Measurements from ENCODE around the gene TRABD2A. TPM values are rescaled to one million over a fixed set of nuclear protein-coding genes. Genes with fewer than 3 reads are reported as not detected.

The TRABD2A gene
- total and polyA plus RNA-seq, 9 of the 15 experiments (the other 6 are each of a cell fraction or from before 2014, with no cell fraction given): 0.07 to 0.45 (median 0.25) TPM

DNA sequence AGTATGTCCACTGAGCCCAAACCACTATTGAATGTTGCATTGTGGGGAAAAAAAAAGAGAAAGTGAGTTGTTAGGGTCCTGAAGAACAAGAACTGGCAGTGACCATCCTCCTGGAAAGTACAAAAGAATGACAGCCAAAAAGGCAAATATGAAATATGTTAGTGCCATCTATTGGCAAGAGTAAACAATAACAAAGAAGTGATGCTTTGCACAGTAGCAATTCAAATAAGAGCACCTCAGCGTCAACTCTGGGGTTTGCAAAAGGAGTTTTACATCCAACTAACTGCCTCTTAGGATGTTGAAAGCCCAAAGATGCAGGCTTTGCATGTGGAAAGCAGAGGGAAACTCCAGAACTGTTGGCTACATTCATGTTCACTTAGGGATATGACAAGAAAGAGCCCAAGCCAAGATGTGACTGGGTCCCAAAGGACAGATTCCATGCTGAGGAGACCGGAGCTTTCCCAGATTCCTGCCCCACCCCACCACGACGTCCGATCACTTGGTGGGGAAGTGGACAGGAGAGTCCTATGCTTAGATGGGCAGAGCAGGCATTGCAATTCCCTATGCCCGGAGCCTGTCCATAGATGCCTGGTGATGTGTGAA is 15.6 kb downstream of the TRABD2A start (continued):
- TF ChIP-seq, protein P1, sequence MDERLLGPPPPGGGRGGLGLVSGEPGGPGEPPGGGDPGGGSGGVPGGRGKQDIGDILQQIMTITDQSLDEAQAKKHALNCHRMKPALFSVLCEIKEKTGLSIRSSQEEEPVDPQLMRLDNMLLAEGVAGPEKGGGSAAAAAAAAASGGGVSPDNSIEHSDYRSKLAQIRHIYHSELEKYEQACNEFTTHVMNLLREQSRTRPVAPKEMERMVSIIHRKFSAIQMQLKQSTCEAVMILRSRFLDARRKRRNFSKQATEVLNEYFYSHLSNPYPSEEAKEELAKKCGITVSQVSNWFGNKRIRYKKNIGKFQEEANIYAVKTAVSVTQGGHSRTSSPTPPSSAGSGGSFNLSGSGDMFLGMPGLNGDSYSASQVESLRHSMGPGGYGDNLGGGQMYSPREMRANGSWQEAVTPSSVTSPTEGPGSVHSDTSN (CRISPR knock-in tag; IDR thresholded peaks at IDR 0.05; ENCODE audit: low read depth): no peak
- TF ChIP-seq, protein P1 (tag; conservative IDR thresholded peaks at IDR 0.05; ENCODE audit: low read depth): no peak
- TF ChIP-seq, protein P2, sequence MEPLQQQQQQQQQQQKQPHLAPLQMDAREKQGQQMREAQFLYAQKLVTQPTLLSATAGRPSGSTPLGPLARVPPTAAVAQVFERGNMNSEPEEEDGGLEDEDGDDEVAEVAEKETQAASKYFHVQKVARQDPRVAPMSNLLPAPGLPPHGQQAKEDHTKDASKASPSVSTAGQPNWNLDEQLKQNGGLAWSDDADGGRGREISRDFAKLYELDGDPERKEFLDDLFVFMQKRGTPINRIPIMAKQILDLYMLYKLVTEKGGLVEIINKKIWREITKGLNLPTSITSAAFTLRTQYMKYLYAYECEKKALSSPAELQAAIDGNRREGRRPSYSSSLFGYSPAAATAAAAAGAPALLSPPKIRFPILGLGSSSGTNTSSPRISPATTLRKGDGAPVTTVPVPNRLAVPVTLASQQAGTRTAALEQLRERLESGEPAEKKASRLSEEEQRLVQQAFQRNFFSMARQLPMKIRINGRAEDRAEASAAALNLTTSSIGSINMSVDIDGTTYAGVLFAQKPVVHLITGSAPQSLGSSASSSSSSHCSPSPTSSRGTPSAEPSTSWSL (CRISPR knock-in tag; IDR thresholded peaks at IDR 0.05; ENCODE audit: borderline replicate concordance): no peak
- TF ChIP-seq RAD21 (CRISPR knock-in tag; conservative IDR thresholded peaks at IDR 0.05 in 1 of 2, IDR thresholded peaks at IDR 0.05 in 1 of 2) (peak; percentile 68 to 76), RFX5 (IDR thresholded peaks at IDR 0.05; ENCODE audit: low read depth, low read length) (no peak), DIDO1 (tag; IDR thresholded peaks at IDR 0.05; ENCODE audit: low read depth) (no peak)
